Endodermal cell (in vitro differentiated cells): ENCODE measurements around the gene ZNF740. TPM values are rescaled to one million over a fixed set of nuclear protein-coding genes. Genes with fewer than 3 reads are reported as not detected.

Experiments used
- DNase-seq: peaks from one replicate; pipeline ENCODE4 v3.0.0-alpha.2; 2017
- H3K27ac ChIP-seq: 2 replicates; pipeline ENCODE4 v1.5.1; 2013; ENCODE audit warnings: mild to moderate bottlenecking, low read depth, low read length, moderate library complexity
- H3K27me3 ChIP-seq: 2 replicates; pipeline ENCODE4 v1.6.1; 2013; ENCODE audit warnings: mild to moderate bottlenecking, low read length, moderate library complexity; ENCODE audit not compliant: insufficient read depth, control insufficient read depth, poor library complexity, severe bottlenecking
- H3K36me3 ChIP-seq: 2 replicates; pipeline ENCODE4 v1.7.0; 2013; ENCODE audit warnings: mild to moderate bottlenecking, low read length, moderate library complexity; ENCODE audit not compliant: control insufficient read depth, insufficient read depth
- H3K4me1 ChIP-seq: one replicate; pipeline ENCODE4 v1.7.0; 2013; ENCODE audit warnings: low read length; ENCODE audit not compliant: control insufficient read depth, insufficient read depth
- H3K4me3 ChIP-seq: 2 replicates; pipeline ENCODE4 v1.5.1; 2013; ENCODE audit warnings: mild to moderate bottlenecking, low read length, moderate library complexity
- H3K9ac ChIP-seq: 2 replicates; pipeline ENCODE4 v1.6.1; 2013; ENCODE audit warnings: mild to moderate bottlenecking, low read length, moderate library complexity; ENCODE audit not compliant: poor library complexity, severe bottlenecking; ENCODE audit errors: extremely low read depth
- H3K9me3 ChIP-seq: 2 replicates; pipeline ENCODE4 v1.6.1; 2013; ENCODE audit warnings: mild to moderate bottlenecking, low read length, moderate library complexity; ENCODE audit not compliant: control insufficient read depth
- H3K27ac Mint-ChIP-seq: 2 replicates; pipeline ENCODE4 v1.8.0; 2020; ENCODE audit warnings: mixed read lengths
- H3K27me3 Mint-ChIP-seq: 2 replicates; pipeline ENCODE4 v1.8.0; 2021; ENCODE audit warnings: mild to moderate bottlenecking, mixed read lengths; ENCODE audit not compliant: insufficient read depth
- H3K36me3 Mint-ChIP-seq: 2 replicates; pipeline ENCODE4 v1.8.0; 2020; ENCODE audit warnings: low read depth, mixed read lengths
- H3K4me1 Mint-ChIP-seq: 2 replicates; pipeline ENCODE4 v1.8.0; 2020; ENCODE audit warnings: mixed read lengths
- H3K4me3 Mint-ChIP-seq: 2 replicates; pipeline ENCODE4 v1.8.0; 2020; ENCODE audit warnings: mild to moderate bottlenecking, moderate library complexity, mixed read lengths
- H3K9me3 Mint-ChIP-seq: 2 replicates; pipeline ENCODE4 v1.8.0; 2020; ENCODE audit warnings: mild to moderate bottlenecking, mixed read lengths
- WGBS, 2 experiments: methylation state at CpG; one replicate each; pipeline versions ENCODE4 v1.1.5 to v1.1.7; 2013; ENCODE audit warnings: missing lambda C conversion rate in 2 of 2, mixed read lengths in 1 of 2; ENCODE audit not compliant: insufficient coverage in 1 of 2, insufficient read length in 1 of 2; 5-methylcytosine and 5-hydroxymethylcytosine counted together
- total RNA-seq, 2 donors: library from RNA; stranded (reverse); fragmentation: NEBNext Ultra II Directional in 1 of 2; extraction: Animal tissue kit (Norgen Biotek cat#: 25700) in 1 of 2; gene quantifications; 2 replicates in 1 of 2; 3 replicates in 1 of 2; pipeline ENCODE4 v1.2.1, GENCODE V29; 2021
- TF ChIP-seq, protein P1 (sequence below): fragments of 200-600 bp; sonication (generic); conservative IDR thresholded peaks from 2 replicates; pipeline ENCODE4 v1.5.0; 2021; ENCODE audit warnings: antibody characterized with exemption, mild to moderate bottlenecking

The ZNF740 gene
- total RNA-seq, 2 donors from 2014 or later, result 54.0 to 54.6 TPM

DNA sequence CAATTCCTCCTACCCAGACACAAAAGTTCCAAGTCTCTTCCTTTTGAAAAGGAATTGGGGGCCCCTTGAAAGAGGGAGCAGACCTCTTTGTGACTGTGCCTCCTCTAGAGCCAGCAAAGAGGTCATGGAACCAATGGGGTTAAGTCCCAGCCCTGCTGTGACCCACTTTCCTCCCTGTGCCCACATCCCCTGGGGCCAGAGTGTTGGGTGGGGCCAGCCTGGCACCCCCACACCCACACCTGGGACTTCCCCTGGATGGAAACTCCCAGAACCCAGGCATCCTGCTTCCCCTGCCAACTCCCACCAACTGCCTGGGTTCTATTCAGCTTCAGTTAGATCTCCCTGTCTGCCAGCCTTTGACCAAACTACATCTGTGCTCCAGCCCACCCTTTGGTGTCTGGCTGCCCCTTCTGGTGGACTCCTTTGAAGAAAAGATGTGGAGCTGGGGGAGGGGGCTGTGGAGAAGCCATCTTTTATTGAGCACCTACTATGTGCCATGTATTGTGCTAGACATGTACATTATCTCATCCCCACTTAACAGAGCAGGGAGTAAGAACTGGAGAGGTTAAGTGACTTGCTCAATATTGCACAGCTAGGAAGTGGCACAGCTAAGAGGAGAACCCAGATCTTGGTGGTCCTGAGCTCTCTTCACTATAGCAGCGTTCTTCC lies 56.1 kb downstream of the ZNF740 start:
- Histone ChIP-seq H3K27me3 (peaks cover 1% of the 10 kb centered on the region), H3K27ac (no peak overlapping the region), H3K4me3 (no peak overlapping the region), H3K36me3 (no peaks in the 10 kb centered on the region), H3K9ac (no peak overlapping the region), H3K9me3 (no peaks in the 10 kb centered on the region), H3K4me1 (peaks cover 16% of the 10 kb centered on the region)
- Mint-ChIP-seq H3K27me3 (peaks cover 2% of the 10 kb centered on the region), H3K36me3 (no peaks in the 10 kb centered on the region), H3K4me3 (no peak overlapping the region), H3K9me3 (no peaks in the 10 kb centered on the region), H3K27ac (peak overlapping the region; percentile 64), H3K4me1 (peaks cover 52% of the 10 kb centered on the region)
- TF ChIP-seq, protein P1, sequence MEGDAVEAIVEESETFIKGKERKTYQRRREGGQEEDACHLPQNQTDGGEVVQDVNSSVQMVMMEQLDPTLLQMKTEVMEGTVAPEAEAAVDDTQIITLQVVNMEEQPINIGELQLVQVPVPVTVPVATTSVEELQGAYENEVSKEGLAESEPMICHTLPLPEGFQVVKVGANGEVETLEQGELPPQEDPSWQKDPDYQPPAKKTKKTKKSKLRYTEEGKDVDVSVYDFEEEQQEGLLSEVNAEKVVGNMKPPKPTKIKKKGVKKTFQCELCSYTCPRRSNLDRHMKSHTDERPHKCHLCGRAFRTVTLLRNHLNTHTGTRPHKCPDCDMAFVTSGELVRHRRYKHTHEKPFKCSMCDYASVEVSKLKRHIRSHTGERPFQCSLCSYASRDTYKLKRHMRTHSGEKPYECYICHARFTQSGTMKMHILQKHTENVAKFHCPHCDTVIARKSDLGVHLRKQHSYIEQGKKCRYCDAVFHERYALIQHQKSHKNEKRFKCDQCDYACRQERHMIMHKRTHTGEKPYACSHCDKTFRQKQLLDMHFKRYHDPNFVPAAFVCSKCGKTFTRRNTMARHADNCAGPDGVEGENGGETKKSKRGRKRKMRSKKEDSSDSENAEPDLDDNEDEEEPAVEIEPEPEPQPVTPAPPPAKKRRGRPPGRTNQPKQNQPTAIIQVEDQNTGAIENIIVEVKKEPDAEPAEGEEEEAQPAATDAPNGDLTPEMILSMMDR, result no peak
- DNase-seq, result no peak
- WGBS, 2 experiments, result 83% methylated on average over 1 of the region's 1 CpG; no CpG with 5 or more reads in 1 of the 2 experiments

DNA sequence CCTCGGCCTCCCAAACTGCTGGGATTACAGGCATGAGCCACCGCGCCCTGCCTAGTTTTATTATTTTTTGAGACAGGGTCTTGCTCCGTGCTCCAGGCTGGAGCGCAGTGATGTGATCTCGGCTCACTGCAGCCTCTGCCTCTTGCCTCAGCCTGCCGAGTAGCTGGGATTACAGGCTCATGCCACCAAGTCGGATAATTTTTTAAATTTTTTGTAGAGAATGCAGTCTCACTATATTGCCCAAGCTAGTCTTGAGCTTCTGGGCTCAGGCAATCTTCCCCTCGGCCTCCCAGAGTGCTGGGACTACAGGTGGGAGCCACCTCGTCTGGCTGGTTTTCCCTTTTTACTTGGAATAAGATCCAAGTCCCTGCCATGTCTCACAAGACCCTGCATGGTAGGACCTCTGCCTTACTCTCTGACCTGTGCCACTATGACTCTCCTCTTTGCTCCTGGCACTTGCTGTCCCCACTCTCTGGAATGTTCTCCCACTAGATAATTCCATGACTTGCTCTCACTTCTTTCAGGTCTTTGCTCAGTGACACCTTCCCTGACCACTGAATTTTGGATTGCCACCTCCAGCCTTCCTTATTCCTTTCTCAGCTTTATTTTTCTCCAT lies 59.2 kb downstream of the ZNF740 start:
- no peaks in the 10 kb centered on the region for H3K36me3 Mint-ChIP-seq

DNA sequence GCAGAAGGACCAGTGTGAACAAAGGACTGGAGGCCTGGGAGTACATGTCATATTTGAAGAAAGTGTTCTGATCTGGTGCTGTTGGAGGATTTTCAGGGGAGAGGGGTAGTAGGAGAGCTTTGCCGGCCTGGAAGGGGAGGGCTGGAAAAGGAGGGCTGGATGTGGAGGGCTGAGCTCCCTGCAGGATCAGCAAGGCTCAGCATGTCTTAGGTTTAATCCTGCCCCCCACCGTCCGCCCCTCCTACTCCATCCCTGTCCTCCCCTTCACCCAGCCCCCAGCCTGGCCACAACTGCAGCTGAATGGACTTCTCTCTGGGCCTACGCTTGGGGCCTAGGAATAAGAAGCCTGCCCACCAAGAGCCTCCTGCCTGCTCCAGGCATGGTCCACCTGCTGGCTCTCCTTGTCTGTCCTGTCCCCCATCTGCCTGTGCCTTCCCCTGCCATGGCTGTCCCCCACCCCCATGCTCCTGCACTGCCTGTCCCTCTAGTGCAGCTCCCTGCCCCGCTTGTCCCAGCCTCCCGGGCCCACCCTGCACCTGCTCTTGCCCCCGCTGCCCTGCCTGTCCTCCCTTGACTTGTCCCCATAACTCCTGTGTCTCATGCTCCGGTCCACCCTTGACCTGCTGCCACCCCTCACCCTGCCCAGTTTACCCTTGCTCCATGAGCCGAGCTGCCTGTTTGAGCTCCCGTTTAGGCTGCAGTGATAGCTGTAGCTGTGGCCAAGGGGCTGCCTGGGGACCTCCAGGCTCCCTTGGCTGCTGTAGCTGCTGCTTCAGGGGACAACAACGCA lies 61.3 kb downstream of the ZNF740 start:
- H3K4me1 ChIP-seq, result no peaks in the 10 kb centered on the region
- H3K4me3 Mint-ChIP-seq, result no peak overlapping the region
- H3K9me3 Mint-ChIP-seq, result no peaks in the 10 kb centered on the region
- H3K4me1 Mint-ChIP-seq, result peaks cover 31% of the 10 kb centered on the region
- peak; percentile 93 for DNase-seq
- H3K36me3 ChIP-seq, result no peaks in the 10 kb centered on the region
- 55 to 82% methylated on average over 5 to 11 of the region's 11 CpGs for WGBS, 2 experiments
- TF ChIP-seq, protein P1, result no peak
- no peaks in the 10 kb centered on the region for H3K9me3 ChIP-seq
- H3K27ac Mint-ChIP-seq, result peak overlapping the region; percentile 80
- no peaks in the 10 kb centered on the region for H3K36me3 Mint-ChIP-seq
- no peak overlapping the region for H3K27ac ChIP-seq
- H3K27me3 ChIP-seq, result no peaks in the 10 kb centered on the region
- no peak overlapping the region for H3K9ac ChIP-seq
- H3K27me3 Mint-ChIP-seq, result peaks cover 9% of the 10 kb centered on the region
- no peak overlapping the region for H3K4me3 ChIP-seq

More for the DNA sequence above, 59.2 kb downstream of the ZNF740 start:
- Histone ChIP-seq H3K9me3 (no peaks in the 10 kb centered on the region), H3K36me3 (no peaks in the 10 kb centered on the region), H3K27ac (no peak overlapping the region), H3K9ac (no peak overlapping the region), H3K27me3 (no peaks in the 10 kb centered on the region), H3K4me3 (no peak overlapping the region), H3K4me1 (peaks cover 4% of the 10 kb centered on the region)
- H3K4me3 Mint-ChIP-seq, result no peak overlapping the region
- H3K27ac Mint-ChIP-seq, result no peak overlapping the region
- TF ChIP-seq, protein P1, result no peak
- DNase-seq, result no peak
- peaks cover 11% of the 10 kb centered on the region for H3K27me3 Mint-ChIP-seq
- H3K9me3 Mint-ChIP-seq, result no peaks in the 10 kb centered on the region
- peaks cover 51% of the 10 kb centered on the region for H3K4me1 Mint-ChIP-seq
- 91 to 93% methylated on average over 9 to 10 of the region's 10 CpGs for WGBS, 2 experiments
